Bronchial smooth muscle cell (primary cell): Measurements from ENCODE around the gene MFN2. TPM values are rescaled to one million over a fixed set of nuclear protein-coding genes. Genes with fewer than 3 reads are reported as not detected.

ENCODE experiments used
- total RNA-seq: library from RNA; depleted of rRNA; stranded (reverse); fragments of >200 nt; gene quantifications from 2 replicates; pipeline ENCODE4 v1.2.1, GENCODE V29; 2014

The MFN2 gene
- 41.5 and 52.5 TPM in 2 replicates for total RNA-seq

GRCh38 chr1:11979851-11980675, at the start of gene MFN2:
MFN2 (plus strand) TSS chr1:11980444; CDS start chr1:11989169, 8,725 bp downstream.

GRCh38 chr1:11934302-11935056, 45.8 kb upstream of the MFN2 start, which contains the start of gene PLOD1:
PLOD1 (plus strand) TSS chr1:11934717; CDS start chr1:11934780, 63 bp downstream.

Other genes starting within 250 kb of the MFN2 start
- gene AGTRAP, start 244.3 kb upstream of the MFN2 start, total RNA-seq = 33.1 and 39.2 TPM in 2 replicates
- gene C1orf167, start 218.3 kb upstream of the MFN2 start, total RNA-seq = 0.63 and 1.3 TPM in 2 replicates
- 49.2 and 75.0 TPM in 2 replicates for gene MTHFR, start 174.5 kb upstream of the MFN2 start, total RNA-seq
- 10.0 and 11.0 TPM in 2 replicates for gene CLCN6, start 174.3 kb upstream of the MFN2 start, total RNA-seq
- gene NPPA, start 132.7 kb upstream of the MFN2 start, total RNA-seq = not detected in 2 replicates
- not detected in 2 replicates for gene NPPB, start 121.5 kb upstream of the MFN2 start, total RNA-seq
- gene KIAA2013, start 54.0 kb upstream of the MFN2 start, total RNA-seq = 31.3 and 34.5 TPM in 2 replicates
- 209 and 243 TPM in 2 replicates for gene PLOD1, start 45.7 kb upstream of the MFN2 start, total RNA-seq
- gene MIIP, start 39.1 kb downstream of the MFN2 start, total RNA-seq = 15.1 and 19.9 TPM in 2 replicates
- gene TNFRSF8, start 82.9 kb downstream of the MFN2 start, total RNA-seq = 0.16 TPM in 1 of 2 replicates, not detected in the other
- gene TNFRSF1B, start 186.5 kb downstream of the MFN2 start, total RNA-seq = 3.3 and 9.2 TPM in 2 replicates
- gene VPS13D, start 249.6 kb downstream of the MFN2 start, total RNA-seq = 24.7 and 30.7 TPM in 2 replicates